Measurements from ENCODE around the gene APCDD1.

GRCh38 chr18:10487154-10487553, 32.7 kb downstream of the APCDD1 start:
- TF ChIP-seq, protein P1, sequence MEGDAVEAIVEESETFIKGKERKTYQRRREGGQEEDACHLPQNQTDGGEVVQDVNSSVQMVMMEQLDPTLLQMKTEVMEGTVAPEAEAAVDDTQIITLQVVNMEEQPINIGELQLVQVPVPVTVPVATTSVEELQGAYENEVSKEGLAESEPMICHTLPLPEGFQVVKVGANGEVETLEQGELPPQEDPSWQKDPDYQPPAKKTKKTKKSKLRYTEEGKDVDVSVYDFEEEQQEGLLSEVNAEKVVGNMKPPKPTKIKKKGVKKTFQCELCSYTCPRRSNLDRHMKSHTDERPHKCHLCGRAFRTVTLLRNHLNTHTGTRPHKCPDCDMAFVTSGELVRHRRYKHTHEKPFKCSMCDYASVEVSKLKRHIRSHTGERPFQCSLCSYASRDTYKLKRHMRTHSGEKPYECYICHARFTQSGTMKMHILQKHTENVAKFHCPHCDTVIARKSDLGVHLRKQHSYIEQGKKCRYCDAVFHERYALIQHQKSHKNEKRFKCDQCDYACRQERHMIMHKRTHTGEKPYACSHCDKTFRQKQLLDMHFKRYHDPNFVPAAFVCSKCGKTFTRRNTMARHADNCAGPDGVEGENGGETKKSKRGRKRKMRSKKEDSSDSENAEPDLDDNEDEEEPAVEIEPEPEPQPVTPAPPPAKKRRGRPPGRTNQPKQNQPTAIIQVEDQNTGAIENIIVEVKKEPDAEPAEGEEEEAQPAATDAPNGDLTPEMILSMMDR (conservative IDR thresholded peaks at IDR 0.05; ENCODE audit: low read depth in 2 of 2): no peak
- TF ChIP-seq EZH2 (IDR thresholded peaks at IDR 0.05; ENCODE audit: low read depth, unreplicated experiment) (no peak), STAT1 (IDR thresholded peaks at IDR 0.05; ENCODE audit: unreplicated experiment) (no peak), ZNF114 (CRISPR knock-in tag; IDR thresholded peaks at IDR 0.05) (no peak)

All from GM23338 (cell line).